Glutamatergic neuron (in vitro differentiated cells): ENCODE measurements around the gene COL5A3. TPM values are rescaled to one million over a fixed set of nuclear protein-coding genes. Genes with fewer than 3 reads are reported as not detected.

ENCODE experiments used
- DNase-seq: peaks from one replicate; pipeline ENCODE4 v3.0.0; 2022
- H3K27ac Mint-ChIP-seq: one replicate; pipeline ENCODE4 v1.8.0; 2020; ENCODE audit warnings: mild to moderate bottlenecking, mixed read lengths, inconsistent platforms; ENCODE audit not compliant: unreplicated experiment
- H3K27me3 Mint-ChIP-seq: one replicate; pipeline ENCODE4 v1.8.0; 2020; ENCODE audit warnings: mild to moderate bottlenecking, moderate library complexity, mixed read lengths, inconsistent platforms; ENCODE audit not compliant: unreplicated experiment
- H3K36me3 Mint-ChIP-seq: one replicate; pipeline ENCODE4 v1.8.0; 2020; ENCODE audit warnings: mild to moderate bottlenecking, mixed read lengths, inconsistent platforms; ENCODE audit not compliant: unreplicated experiment
- H3K4me1 Mint-ChIP-seq: one replicate; pipeline ENCODE4 v1.8.0; 2020; ENCODE audit warnings: mild to moderate bottlenecking, low read depth, mixed read lengths, inconsistent platforms; ENCODE audit not compliant: unreplicated experiment
- H3K4me3 Mint-ChIP-seq: one replicate; pipeline ENCODE4 v1.8.0; 2020; ENCODE audit warnings: mild to moderate bottlenecking, mixed read lengths, inconsistent platforms; ENCODE audit not compliant: unreplicated experiment
- H3K9me3 Mint-ChIP-seq: one replicate; pipeline ENCODE4 v1.8.0; 2020; ENCODE audit warnings: mild to moderate bottlenecking, moderate library complexity, mixed read lengths, inconsistent platforms; ENCODE audit not compliant: unreplicated experiment
- CTCF ChIP-seq: fragments of 200-600 bp; sonication (generic); IDR thresholded peaks from one replicate; pipeline ENCODE4 v1.5.0; 2021; ENCODE audit not compliant: partially characterized antibody, unreplicated experiment
- total RNA-seq: library from RNA; stranded (reverse); fragmentation: NEBNext Ultra II Directional; extraction: Animal tissue kit (Norgen Biotek cat#: 25700); gene quantifications from one replicate; pipeline ENCODE4 v1.2.1, GENCODE V29; 2021; ENCODE audit not compliant: unreplicated experiment

COL5A3 gene
- total RNA-seq, 1 donor from 2014 or later = 0.10 TPM

GRCh38 chr19:9981406-9982260, 28.7 kb downstream of the COL5A3 start:
- TF ChIP-seq CTCF = no peak
- peaks cover 5% of the 10 kb centered on the region for H3K9me3 Mint-ChIP-seq
- H3K27ac Mint-ChIP-seq = no peak overlapping the region
- H3K27me3 Mint-ChIP-seq = peaks cover 6% of the 10 kb centered on the region
- H3K4me1 Mint-ChIP-seq = no peaks in the 10 kb centered on the region
- no peak for DNase-seq
- H3K4me3 Mint-ChIP-seq = no peak overlapping the region
- H3K36me3 Mint-ChIP-seq = no peaks in the 10 kb centered on the region

DNA sequence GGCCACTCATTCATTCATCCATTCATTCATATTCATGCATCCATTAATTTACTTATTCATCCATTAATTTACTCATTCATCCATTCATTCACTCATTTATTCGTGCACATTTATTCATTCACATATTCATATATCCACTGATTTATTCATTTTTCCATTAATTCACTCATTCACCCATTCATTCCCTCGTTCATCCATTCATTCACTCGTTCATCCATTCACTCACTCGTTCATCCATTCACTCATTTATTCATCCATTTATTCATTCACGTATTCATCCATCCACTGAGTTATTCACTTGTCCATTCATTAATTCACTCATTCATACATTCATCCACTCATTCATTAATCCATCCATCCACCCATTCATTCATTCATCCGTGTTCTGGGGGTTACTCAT, 38.2 kb downstream of the COL5A3 start:
- peak overlapping the region; percentile 7 for H3K4me3 Mint-ChIP-seq
- no peak for DNase-seq
- H3K36me3 Mint-ChIP-seq = peaks cover 4% of the 10 kb centered on the region
- peaks cover 5% of the 10 kb centered on the region for H3K9me3 Mint-ChIP-seq
- TF ChIP-seq CTCF = no peak
- no peaks in the 10 kb centered on the region for H3K4me1 Mint-ChIP-seq
- no peak overlapping the region for H3K27ac Mint-ChIP-seq
- H3K27me3 Mint-ChIP-seq = peaks cover 6% of the 10 kb centered on the region

DNA sequence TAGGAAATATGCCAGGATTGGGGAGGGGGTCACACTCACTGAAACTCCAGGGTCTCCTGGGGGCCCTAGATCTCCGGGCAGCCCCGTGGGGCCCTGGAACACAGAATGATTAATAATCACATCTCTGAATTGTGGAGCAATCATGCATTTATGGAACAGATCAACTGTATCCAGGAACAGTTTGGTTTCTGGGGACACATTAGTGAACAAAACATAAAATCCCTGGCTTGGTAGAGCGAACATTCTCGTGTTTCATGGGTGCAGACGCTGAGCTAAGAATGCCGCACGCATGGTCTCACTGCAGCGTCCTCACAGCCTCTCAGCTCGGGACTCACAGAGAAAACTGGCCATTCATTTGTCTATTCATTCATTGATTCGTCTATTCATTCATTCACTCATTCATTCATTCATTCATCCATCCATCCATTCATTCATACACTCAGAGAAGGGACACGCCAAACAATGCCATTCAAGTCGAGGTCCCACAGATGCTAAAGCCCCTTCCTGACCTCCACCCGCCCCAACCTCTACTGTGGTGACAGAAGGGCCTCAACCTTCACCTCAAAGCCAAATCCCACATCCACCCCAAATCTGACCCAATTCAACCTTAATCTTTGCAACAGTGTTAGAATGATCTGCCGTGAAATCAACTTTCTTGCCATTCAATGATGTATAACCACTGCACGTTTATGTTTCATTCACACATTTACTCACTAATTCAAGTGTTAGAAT, 39.0 kb downstream of the COL5A3 start:
- peaks cover 4% of the 10 kb centered on the region for H3K36me3 Mint-ChIP-seq
- no peaks in the 10 kb centered on the region for H3K4me1 Mint-ChIP-seq

DNA sequence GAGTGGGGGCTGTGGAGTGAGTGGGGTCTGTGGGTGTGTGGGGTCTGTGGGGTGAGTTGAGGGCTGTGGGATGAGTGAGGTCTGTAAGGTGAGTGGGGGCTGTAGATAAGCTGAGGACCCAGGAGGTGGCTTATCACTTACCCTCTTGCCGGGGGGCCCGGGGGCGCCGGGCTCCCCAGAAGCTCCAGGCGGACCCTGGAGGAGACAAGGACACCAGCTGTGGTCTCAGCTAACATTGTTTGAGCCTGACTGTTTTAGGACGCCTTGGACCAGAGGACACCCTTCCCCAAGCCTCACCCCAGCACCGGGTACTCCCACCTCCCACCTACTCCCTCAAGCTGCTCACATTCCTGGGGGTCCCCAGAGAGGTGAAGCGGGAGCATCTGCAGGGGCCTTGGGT, 39.8 kb downstream of the COL5A3 start:
- no peak for DNase-seq
- no peak for TF ChIP-seq CTCF
- peaks cover 4% of the 10 kb centered on the region for H3K36me3 Mint-ChIP-seq
- H3K27ac Mint-ChIP-seq = no peak overlapping the region
- peaks cover 15% of the 10 kb centered on the region for H3K27me3 Mint-ChIP-seq
- H3K4me3 Mint-ChIP-seq = no peak overlapping the region
- no peaks in the 10 kb centered on the region for H3K4me1 Mint-ChIP-seq
- H3K9me3 Mint-ChIP-seq = peaks cover 5% of the 10 kb centered on the region

More for the DNA sequence above, 39.0 kb downstream of the COL5A3 start:
- Mint-ChIP-seq H3K27ac (no peak overlapping the region), H3K4me3 (no peak overlapping the region), H3K27me3 (peaks cover 9% of the 10 kb centered on the region), H3K9me3 (peaks cover 5% of the 10 kb centered on the region)
- no peak for DNase-seq
- no peak for TF ChIP-seq CTCF

DNA sequence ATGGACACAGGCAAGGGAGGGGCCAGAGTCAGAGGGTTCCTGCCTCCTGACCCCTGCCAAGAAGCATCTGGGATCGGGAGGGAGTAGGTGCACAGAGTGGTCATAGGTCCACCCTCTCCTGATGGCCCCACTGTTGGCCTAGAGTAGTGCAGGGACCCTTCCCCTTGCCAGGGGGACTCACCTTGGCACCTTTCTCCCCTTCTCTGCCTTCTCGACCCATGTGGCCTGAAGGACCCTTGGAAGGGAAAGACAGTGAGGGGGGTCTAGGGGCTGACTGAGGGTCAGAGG, 40.7 kb downstream of the COL5A3 start:
- Mint-ChIP-seq H3K4me3 (no peak overlapping the region), H3K9me3 (peaks cover 5% of the 10 kb centered on the region), H3K4me1 (no peaks in the 10 kb centered on the region), H3K27ac (no peak overlapping the region), H3K27me3 (peaks cover 16% of the 10 kb centered on the region), H3K36me3 (peaks cover 4% of the 10 kb centered on the region)
- DNase-seq = no peak
- TF ChIP-seq CTCF = no peak
